ENCODE measurements around the gene FLT4. TPM values are rescaled to one million over a fixed set of nuclear protein-coding genes. Genes with fewer than 3 reads are reported as not detected.

Gene FLT4
- total and polyA plus RNA-seq, 2 donors (not counting 1 experiment from before 2014, with no cell fraction given), result 0.17 TPM; not detected in 1

DNA sequence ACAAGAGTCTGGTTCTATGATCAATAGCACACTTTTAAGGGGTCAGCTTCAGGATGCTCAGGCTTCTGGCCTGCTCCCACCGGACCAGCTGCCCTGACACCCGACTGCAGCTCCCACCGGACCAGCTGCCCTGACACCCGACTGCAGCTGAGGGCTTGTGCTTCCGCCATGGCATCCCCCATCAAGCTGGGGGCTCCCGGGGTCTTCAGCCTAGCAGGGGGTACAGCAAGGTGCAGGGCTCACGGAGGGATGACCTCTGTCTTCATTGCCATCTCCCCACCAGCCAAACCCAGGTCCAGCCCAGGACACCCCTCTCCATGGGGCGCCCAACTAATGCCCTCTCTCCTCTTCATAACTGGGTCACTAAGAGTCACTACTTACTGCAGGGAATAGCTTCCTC is 1.9 kb downstream of the FLT4 start:
- Histone ChIP-seq H3K4me2 (ENCODE audit: extremely low read depth, insufficient read depth, low read length) (no peak overlapping the region), H3K4me3 (replicated peaks in 1 of 4; ENCODE audit: control extremely low read depth in 1 of 4, insufficient read depth in 1 of 4, low read depth in 3 of 4, low read length in 4 of 4) (no peak overlapping the region), H3K9me3 (ENCODE audit: control insufficient read depth, insufficient read depth, low read depth, low read length) (no peaks in the 10 kb centered on the region), H4K20me1 (ENCODE audit: control insufficient read depth, extremely low read depth, insufficient read depth, low read length) (no peaks in the 10 kb centered on the region), H3K36me3 (ENCODE audit: control insufficient read depth, insufficient read depth, low read length) (no peaks in the 10 kb centered on the region), H3K27ac (ENCODE audit: insufficient read depth, low read length) (no peak overlapping the region), H3K27me3 (ENCODE audit: control insufficient read depth, insufficient read depth, low read length) (peaks cover 17% of the 10 kb centered on the region), H2AFZ (ENCODE audit: low read length) (no peak overlapping the region), H3K4me1 (ENCODE audit: control insufficient read depth, extremely low read depth, insufficient read depth, low read length) (no peaks in the 10 kb centered on the region), H3K9ac (ENCODE audit: insufficient read depth, low read length) (no peak overlapping the region), H3K79me2 (ENCODE audit: control insufficient read depth, insufficient read depth, low read length) (no peaks in the 10 kb centered on the region)
- DNase-seq (ENCODE audit: low read depth in 2 of 2), result no peak
- TF ChIP-seq EZH2 (IDR thresholded peaks at IDR 0.05; ENCODE audit: low read length, missing control alignments), result no peak
- TF ChIP-seq, protein P1, sequence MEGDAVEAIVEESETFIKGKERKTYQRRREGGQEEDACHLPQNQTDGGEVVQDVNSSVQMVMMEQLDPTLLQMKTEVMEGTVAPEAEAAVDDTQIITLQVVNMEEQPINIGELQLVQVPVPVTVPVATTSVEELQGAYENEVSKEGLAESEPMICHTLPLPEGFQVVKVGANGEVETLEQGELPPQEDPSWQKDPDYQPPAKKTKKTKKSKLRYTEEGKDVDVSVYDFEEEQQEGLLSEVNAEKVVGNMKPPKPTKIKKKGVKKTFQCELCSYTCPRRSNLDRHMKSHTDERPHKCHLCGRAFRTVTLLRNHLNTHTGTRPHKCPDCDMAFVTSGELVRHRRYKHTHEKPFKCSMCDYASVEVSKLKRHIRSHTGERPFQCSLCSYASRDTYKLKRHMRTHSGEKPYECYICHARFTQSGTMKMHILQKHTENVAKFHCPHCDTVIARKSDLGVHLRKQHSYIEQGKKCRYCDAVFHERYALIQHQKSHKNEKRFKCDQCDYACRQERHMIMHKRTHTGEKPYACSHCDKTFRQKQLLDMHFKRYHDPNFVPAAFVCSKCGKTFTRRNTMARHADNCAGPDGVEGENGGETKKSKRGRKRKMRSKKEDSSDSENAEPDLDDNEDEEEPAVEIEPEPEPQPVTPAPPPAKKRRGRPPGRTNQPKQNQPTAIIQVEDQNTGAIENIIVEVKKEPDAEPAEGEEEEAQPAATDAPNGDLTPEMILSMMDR (conservative IDR thresholded peaks at IDR 0.05 in 1 of 2, IDR thresholded peaks at IDR 0.05 in 1 of 2; ENCODE audit: low read depth in 1 of 2, low read length in 2 of 2), result no peak

DNA sequence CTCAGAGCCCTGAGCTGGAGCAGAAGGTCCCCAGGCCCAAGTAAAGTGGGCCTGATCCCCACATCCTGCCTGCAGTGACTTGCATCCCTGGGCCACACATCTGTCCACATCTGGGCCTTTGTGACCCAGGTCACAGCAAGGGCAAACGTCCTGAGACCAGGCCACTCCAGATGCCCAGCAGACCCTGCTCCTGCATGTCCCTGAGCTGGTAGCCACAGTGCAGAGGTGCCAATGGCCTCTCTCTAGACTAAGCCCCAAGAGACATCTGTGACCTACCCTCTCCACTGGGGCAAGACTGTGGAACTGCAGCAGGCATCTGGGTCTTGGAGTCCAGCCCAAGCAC is 2.5 kb downstream of the FLT4 start:
- TF ChIP-seq, protein P1 (conservative IDR thresholded peaks at IDR 0.05 in 1 of 2, IDR thresholded peaks at IDR 0.05 in 1 of 2; ENCODE audit: low read depth in 1 of 2, low read length in 2 of 2), result no peak
- no peak for TF ChIP-seq EZH2 (IDR thresholded peaks at IDR 0.05; ENCODE audit: low read length, missing control alignments)
- H3K27me3 ChIP-seq (ENCODE audit: control insufficient read depth, insufficient read depth, low read length), result peaks cover 17% of the 10 kb centered on the region
- H3K79me2 ChIP-seq (ENCODE audit: control insufficient read depth, insufficient read depth, low read length), result no peaks in the 10 kb centered on the region
- no peak for DNase-seq (ENCODE audit: low read depth in 2 of 2)
- H3K9me3 ChIP-seq (ENCODE audit: control insufficient read depth, insufficient read depth, low read depth, low read length), result no peaks in the 10 kb centered on the region
- no peak overlapping the region for H3K4me2 ChIP-seq (ENCODE audit: extremely low read depth, insufficient read depth, low read length)
- no peaks in the 10 kb centered on the region for H3K36me3 ChIP-seq (ENCODE audit: control insufficient read depth, insufficient read depth, low read length)
- no peaks in the 10 kb centered on the region for H4K20me1 ChIP-seq (ENCODE audit: control insufficient read depth, extremely low read depth, insufficient read depth, low read length)
- H3K4me1 ChIP-seq (ENCODE audit: control insufficient read depth, extremely low read depth, insufficient read depth, low read length), result no peaks in the 10 kb centered on the region
- H3K4me3 ChIP-seq (replicated peaks in 1 of 4; ENCODE audit: control extremely low read depth in 1 of 4, insufficient read depth in 1 of 4, low read depth in 3 of 4, low read length in 4 of 4), result no peak overlapping the region
- H2AFZ ChIP-seq (ENCODE audit: low read length), result no peak overlapping the region
- no peak overlapping the region for H3K9ac ChIP-seq (ENCODE audit: insufficient read depth, low read length)
- no peak overlapping the region for H3K27ac ChIP-seq (ENCODE audit: insufficient read depth, low read length)

GRCh38 chr5:180646289-180646962 is 3.0 kb downstream of the FLT4 start:
- Histone ChIP-seq H3K27ac (ENCODE audit: insufficient read depth, low read length) (no peak overlapping the region), H2AFZ (ENCODE audit: low read length) (no peak overlapping the region), H3K4me1 (ENCODE audit: control insufficient read depth, extremely low read depth, insufficient read depth, low read length) (no peaks in the 10 kb centered on the region), H3K4me2 (ENCODE audit: extremely low read depth, insufficient read depth, low read length) (no peak overlapping the region), H3K9ac (ENCODE audit: insufficient read depth, low read length) (no peak overlapping the region), H3K27me3 (ENCODE audit: control insufficient read depth, insufficient read depth, low read length) (peaks cover 17% of the 10 kb centered on the region), H4K20me1 (ENCODE audit: control insufficient read depth, extremely low read depth, insufficient read depth, low read length) (no peaks in the 10 kb centered on the region), H3K36me3 (ENCODE audit: control insufficient read depth, insufficient read depth, low read length) (no peaks in the 10 kb centered on the region), H3K4me3 (replicated peaks in 1 of 4; ENCODE audit: control extremely low read depth in 1 of 4, insufficient read depth in 1 of 4, low read depth in 3 of 4, low read length in 4 of 4) (no peak overlapping the region), H3K79me2 (ENCODE audit: control insufficient read depth, insufficient read depth, low read length) (no peaks in the 10 kb centered on the region), H3K9me3 (ENCODE audit: control insufficient read depth, insufficient read depth, low read depth, low read length) (no peaks in the 10 kb centered on the region)
- TF ChIP-seq, protein P1 (conservative IDR thresholded peaks at IDR 0.05 in 1 of 2, IDR thresholded peaks at IDR 0.05 in 1 of 2; ENCODE audit: low read depth in 1 of 2, low read length in 2 of 2), result no peak
- DNase-seq (ENCODE audit: low read depth in 2 of 2), result no peak
